ENCODE results near the gene ATG4B. TPM values are rescaled to one million over a fixed set of nuclear protein-coding genes. Genes with fewer than 3 reads are reported as not detected.

Gene ATG4B
- total RNA-seq, 1 donor from 2014 or later = 75.8 TPM

GRCh38 chr2:241613017-241613780 lies 24.3 kb upstream of the ATG4B start:
- DNase-seq (ENCODE audit: low read depth, low spot score) = no peak

DNA sequence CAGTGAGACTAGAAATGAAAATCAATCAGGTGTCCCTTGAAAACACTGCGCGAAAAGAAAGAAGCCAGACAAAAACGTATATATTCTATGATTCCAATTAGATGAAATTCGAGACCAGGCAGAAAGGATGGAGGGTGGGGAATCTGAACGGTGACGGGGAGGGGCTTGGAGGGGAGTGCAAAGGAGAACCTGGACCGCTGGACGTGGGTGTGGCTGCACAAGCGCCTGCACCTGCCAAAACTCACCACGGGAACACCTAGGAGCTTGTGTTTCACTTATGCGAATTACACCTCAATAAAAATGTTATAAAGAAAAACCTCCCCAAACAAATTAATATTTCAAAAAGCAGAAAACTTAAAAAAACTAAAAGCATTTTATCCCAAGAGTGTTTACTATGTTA lies 22.5 kb upstream of the ATG4B start:
- no peak for DNase-seq (ENCODE audit: low read depth, low spot score)

- DNase-seq (ENCODE audit: low read depth, low spot score) = no peak
Measured at GRCh38 chr2:241615522-241616052, 21.9 kb upstream of the ATG4B start.

GRCh38 chr2:241616168-241617125 lies 21.0 kb upstream of the ATG4B start:
- no peak for DNase-seq (ENCODE audit: low read depth, low spot score)

GRCh38 chr2:241617431-241618154 lies 19.9 kb upstream of the ATG4B start:
- no peak for DNase-seq (ENCODE audit: low read depth, low spot score)

- no peak for DNase-seq (ENCODE audit: low read depth, low spot score)
Measured at GRCh38 chr2:241618296-241618805, 19.1 kb upstream of the ATG4B start.

GRCh38 chr2:241618829-241619228 lies 18.7 kb upstream of the ATG4B start:
- DNase-seq (ENCODE audit: low read depth, low spot score) = no peak

DNA sequence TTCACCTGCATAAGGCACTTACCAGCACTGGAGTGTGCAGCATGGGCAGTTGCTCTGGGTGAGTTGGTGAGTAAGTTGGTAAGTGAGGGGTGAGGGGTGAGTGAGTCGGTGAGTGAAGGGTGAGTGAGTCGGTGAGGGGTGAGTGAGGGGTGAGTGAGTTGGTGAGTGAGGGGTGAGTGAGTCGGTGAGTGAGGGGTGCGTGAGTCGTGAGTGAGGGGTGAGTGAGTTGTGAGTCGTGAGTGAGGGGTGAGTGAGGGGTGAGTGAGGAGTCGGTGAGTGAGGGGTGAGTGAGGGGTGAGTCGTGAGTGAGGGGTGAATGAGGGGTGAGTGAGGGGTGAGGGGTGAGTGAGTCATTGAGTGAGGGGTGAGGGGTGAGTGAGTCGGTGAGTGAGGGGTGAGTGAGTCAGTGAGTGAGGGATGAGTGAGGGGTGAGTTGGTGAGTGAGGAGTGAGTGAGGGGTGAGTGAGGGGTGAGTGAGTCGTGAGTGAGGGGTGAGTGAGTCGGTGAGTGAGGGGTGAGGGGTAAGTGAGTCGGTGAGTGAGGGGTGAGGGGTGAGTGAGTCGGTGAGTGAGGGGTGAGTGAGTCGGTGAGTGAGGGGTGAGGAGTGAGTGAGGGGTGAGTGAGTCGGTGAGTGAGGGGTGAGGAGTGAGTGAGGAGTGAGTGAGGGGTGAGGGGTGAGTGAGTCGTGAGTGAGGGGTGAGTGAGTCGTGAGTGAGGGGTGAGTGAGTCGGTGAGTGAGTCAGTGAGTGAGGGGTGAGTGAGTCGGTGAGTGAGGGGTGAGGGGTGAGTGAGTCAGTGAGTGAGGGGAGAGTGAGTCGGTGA lies 17.7 kb upstream of the ATG4B start:
- no peak for DNase-seq (ENCODE audit: low read depth, low spot score)

GRCh38 chr2:241620419-241620769 lies 17.1 kb upstream of the ATG4B start:
- no peak for DNase-seq (ENCODE audit: low read depth, low spot score)

- no peak for DNase-seq (ENCODE audit: low read depth, low spot score)
Measured at GRCh38 chr2:241627675-241628074, 9.8 kb upstream of the ATG4B start.

DNA sequence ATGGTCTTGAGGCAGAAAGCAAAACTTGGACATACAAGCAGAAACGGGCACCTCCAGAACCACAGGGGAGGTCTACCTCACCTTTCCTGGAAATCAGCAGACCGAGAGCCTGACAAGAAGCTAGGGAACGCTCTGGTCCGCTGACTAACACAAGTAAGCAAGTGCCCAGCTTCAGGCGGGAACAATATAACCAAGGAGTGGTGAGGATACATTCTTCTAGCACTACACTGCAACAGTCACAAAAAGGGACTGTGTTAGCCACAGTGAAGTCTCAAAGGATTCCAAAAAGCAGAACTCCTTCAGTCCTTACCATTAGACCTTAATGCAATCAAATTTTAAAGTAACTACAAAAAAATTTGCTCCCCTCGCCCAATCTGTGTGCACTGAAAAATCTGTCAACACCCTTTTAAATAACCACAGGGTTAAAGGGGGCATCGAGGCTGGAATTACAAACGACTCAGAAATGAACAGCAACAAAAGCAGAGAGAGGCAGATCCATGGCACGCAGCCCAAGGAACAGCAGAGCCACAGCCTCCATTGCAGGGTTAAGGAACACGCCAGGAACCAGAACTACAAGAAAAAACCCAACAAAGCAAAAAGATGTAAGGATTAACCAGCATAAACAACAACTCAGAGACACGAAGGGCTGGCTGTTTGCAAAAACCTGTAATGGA lies 7.6 kb upstream of the ATG4B start:
- no peak for DNase-seq (ENCODE audit: low read depth, low spot score)

DNA sequence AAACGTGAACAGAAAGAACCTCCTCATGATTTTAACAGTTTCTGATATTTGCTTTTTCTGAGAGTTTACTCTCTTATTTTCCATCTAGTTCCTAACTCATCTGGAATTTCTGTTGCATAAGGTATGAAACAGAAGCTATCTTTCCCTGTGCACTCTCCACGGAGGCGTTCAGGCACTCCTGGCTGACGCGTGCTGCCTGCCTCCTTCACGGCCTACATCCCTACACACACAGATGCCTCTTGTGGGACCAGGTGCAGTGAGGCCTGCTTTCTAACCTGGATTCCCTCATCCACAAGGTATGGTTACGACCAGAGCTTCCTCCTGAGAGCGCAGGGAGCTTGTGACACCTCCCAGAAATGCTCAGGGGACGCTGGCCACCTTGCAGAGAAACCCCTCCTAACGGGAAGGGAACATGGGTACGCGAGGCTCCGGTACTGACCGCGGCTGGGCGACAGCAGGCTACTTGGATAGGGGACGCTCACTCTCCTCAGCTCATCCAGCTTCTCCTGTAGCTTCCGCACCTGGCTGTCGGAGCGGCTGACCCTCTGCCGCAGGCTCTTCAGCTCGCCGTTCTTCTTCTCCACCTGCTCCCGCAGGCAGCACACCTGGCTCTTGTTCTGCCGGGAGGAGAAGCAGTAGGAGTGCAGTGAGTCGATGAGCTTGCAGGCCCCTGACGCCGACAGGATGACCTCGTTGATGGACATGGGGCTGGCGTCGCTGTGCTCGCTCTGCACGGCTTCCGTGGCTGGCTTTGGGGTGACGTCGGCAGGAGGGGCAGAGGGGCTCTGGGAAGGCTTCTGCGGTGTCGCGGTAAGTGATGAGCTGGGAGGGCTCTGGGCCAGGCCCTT lies 4.8 kb upstream of the ATG4B start:
- DNase-seq (ENCODE audit: low read depth, low spot score) = no peak

GRCh38 chr2:241633561-241633960 lies 3.9 kb upstream of the ATG4B start:
- DNase-seq (ENCODE audit: low read depth, low spot score) = no peak

DNA sequence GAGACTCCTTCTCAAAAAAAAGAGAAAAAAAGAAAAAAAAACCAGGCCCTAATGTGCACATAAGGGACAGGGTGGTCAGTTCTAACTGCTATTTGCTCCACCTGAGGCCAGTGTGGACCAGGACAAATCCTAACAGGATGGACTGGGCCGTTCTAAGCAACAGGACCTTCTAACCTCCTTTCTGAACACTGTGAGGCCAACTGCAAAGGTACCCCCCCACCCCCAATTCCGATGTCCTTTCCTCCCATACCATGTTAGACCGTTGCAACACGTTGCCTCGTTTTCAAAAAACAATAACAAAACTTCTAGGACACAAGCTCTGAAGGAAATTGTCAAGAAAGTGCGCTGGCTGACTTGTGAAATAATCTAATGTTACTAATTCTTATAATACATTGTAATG lies 1.7 kb upstream of the ATG4B start:
- DNase-seq (ENCODE audit: low read depth, low spot score) = no peak

DNA sequence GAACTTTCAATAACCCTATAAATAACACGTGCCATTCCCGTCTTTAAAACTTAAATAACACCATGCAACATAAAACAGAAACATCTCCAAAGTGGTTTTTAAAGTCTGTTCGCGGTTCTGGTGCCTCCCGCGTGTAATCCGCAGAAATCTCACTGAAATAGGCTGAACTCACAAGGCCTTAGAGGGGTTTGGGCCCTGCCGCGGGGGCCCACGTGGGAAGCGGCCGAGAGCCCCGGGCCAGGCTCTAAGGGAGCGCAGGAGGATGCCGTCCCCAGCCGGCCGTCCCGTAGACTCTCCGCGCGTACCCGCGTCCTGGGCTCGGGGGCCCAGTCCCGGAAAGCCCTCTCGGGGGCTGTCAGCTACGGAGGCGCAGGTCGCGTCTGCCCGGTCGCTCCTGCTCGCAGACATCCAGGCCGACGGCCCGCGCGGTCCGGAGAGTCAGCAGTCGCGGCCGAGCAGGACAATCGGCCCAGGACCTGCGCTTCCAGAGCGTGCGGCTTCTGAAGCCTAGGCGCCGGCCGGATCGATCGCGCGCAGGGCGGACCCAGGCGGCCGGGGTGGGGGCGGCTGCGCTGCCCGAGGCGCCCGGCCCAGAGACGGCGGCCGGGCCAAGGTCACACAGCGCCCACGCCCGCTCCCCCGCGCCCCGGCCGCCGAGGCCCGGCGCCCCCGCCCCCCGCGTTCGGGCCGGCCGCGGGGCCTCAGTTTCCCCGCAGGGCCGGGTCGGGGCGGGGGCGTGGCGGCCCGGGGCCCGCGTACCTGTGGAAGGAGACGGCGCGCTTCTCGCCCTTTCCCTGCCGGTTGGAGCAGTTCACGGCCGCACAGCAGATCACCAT lies 1.1 kb upstream of the ATG4B start:
- DNase-seq (ENCODE audit: low read depth, low spot score) = no peak

- no peak for DNase-seq (ENCODE audit: low read depth, low spot score)
Measured at GRCh38 chr2:241637795-241638660, 535 bp downstream of the ATG4B start.

DNA sequence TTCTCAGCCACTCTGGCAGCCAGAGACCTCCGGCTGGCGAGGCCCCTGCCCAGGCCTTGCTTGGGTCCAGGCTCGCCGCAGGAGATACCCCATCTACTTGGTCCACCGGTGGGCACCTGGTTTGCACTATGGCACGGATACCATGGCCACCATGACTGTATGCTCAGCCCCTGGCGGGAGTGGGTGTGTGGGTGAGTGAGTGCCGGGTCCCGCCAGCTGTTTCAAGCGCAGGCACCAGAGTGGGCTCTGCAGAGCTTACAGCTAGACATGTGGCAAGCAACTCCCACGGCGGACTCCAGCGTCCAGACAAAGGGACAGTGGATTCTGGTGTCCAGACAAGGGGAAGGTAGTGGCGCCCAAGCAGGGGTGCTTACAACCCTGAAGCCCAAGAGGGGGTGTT lies 1.4 kb downstream of the ATG4B start:
- DNase-seq (ENCODE audit: low read depth, low spot score) = no peak

All from pulmonary artery endothelial cell (primary cell).